ENCODE data around the gene UMAD1. TPM values are rescaled to one million over a fixed set of nuclear protein-coding genes. Genes with fewer than 3 reads are reported as not detected.
A peak's percentile ranks its signal among the peaks of the same experiment; 100 is the strongest.

UMAD1 gene
- total and polyA plus RNA-seq, 2 of the 4 experiments (the other 2 are of a cell fraction), result 5.2 to 8.4 TPM

DNA sequence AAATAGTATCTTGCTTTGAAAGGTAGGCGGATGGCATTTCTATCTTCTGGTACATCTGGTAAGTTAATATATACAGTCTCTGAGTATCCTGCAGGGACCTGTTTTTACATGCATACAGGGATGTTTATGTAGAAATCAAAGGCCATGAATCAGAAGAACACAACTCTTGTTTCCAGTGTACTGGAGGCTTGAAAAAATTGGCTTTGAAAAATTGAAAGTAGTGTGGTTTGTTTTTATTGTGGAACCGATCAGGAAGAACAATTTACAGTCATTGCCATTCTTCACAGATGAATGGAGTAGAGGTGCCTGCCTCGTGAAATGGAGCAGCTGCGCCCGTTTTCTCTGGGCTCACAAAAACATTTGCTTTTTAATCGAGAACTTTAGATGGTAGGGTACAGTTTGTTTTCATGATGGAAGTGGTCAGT, 131.9 kb downstream of the UMAD1 start:
- Histone ChIP-seq H3K4me3 (ENCODE audit: insufficient read depth, low read depth, low read length) (peak overlapping the region; percentile 19; the same call in 1 of the 2 replicates), H3K4ac (ENCODE audit: low read depth, low read length) (no peak overlapping the region), H3K56ac (ENCODE audit: extremely low read depth, insufficient read depth, low read length) (no peak overlapping the region), H3K18ac (ENCODE audit: low read depth, low read length) (peak overlapping the region; percentile 42), H3K4me1 (ENCODE audit: control insufficient read depth, insufficient read depth, low read length) (peaks cover 15% of the 10 kb centered on the region), H4K91ac (ENCODE audit: insufficient read depth, low read depth, low read length) (no peak overlapping the region), H2AK9ac (replicated peaks; ENCODE audit: low read depth, low read length, poor library complexity) (no peak overlapping the region), H2BK120ac (ENCODE audit: low read depth, low read length) (peak overlapping the region; percentile 1; the same call in 1 of the 2 replicates), H3K27me3 (ENCODE audit: control insufficient read depth, insufficient read depth, low read length) (no peaks in the 10 kb centered on the region), H2BK15ac (ENCODE audit: low read depth, low read length) (no peak overlapping the region), H3K9me3 (ENCODE audit: control insufficient read depth, insufficient read depth, low read length) (no peaks in the 10 kb centered on the region), H3K79me1 (ENCODE audit: low read depth in 1 of 2, low read length in 2 of 2) (no peaks in the 10 kb centered on the region), H3K14ac (replicated peaks; ENCODE audit: low read depth, low read length) (no peak overlapping the region), H3K27ac (ENCODE audit: insufficient read depth, low read length) (peak overlapping the region; percentile 55; the same call in 1 of the 2 replicates), H2BK20ac (ENCODE audit: low read depth, low read length) (no peak overlapping the region), H3K9me1 (ENCODE audit: insufficient read depth, low read length) (no peaks in the 10 kb centered on the region; the same call in 1 of the 2 replicates), H4K5ac (ENCODE audit: low read depth, low read length) (no peak overlapping the region; the same call in 1 of the 2 replicates), H4K20me1 (ENCODE audit: insufficient read depth, low read length) (no peaks in the 10 kb centered on the region), H2AK5ac (ENCODE audit: low read depth, low read length) (no peak overlapping the region), H3K9ac (ENCODE audit: low read depth, low read length) (peak overlapping the region; percentile 13; the same call in 1 of the 2 replicates), H3K4me2 (ENCODE audit: low read depth, low read length) (peak overlapping the region; percentile 80), H3K23ac (ENCODE audit: low read depth, low read length) (0 out of 2 replicates have a peak overlapping the region, but pooled peaks have one; percentile 37), H2AFZ (replicated peaks; ENCODE audit: low read length, poor library complexity) (peak overlapping the region; percentile 25), H4K8ac (ENCODE audit: low read depth in 2 of 2, low read length in 2 of 2) (peak overlapping the region in 1 of 2 experiments; percentile 33; a peak in 1 of 4 replicates), H3K36me3 (ENCODE audit: control insufficient read depth, insufficient read depth, low read length) (no peaks in the 10 kb centered on the region), H2BK5ac (ENCODE audit: low read depth, low read length, poor library complexity, severe bottlenecking) (peak overlapping the region; percentile 44)
- TF ChIP-seq MXI1 (IDR thresholded peaks at IDR 0.05; ENCODE audit: borderline replicate concordance, low read depth, low read length) (no peak), MAZ (IDR thresholded peaks at IDR 0.05; ENCODE audit: borderline replicate concordance, low read depth, low read length) (no peak)
- TF ChIP-seq, protein P1, sequence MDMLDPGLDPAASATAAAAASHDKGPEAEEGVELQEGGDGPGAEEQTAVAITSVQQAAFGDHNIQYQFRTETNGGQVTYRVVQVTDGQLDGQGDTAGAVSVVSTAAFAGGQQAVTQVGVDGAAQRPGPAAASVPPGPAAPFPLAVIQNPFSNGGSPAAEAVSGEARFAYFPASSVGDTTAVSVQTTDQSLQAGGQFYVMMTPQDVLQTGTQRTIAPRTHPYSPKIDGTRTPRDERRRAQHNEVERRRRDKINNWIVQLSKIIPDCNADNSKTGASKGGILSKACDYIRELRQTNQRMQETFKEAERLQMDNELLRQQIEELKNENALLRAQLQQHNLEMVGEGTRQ (IDR thresholded peaks at IDR 0.05; ENCODE audit: low read depth, low read length), result no peak
- DNase-seq (peak; percentile 67), ATAC-seq (ENCODE audit: low read depth) (peak; percentile 57)
- WGBS, 2 experiments (ENCODE audit: extremely low coverage in 2 of 2, insufficient read length in 1 of 2), result no CpG with 5 or more reads among the region's 6 CpGs
- CTCF ChIA-PET, result interaction anchor here (1.1 to 1.8 kb wide), 2 partner anchors 11 to 158 kb away, joined by 3 to 7 read pairs; no protein-coding TSS in a partner anchor
- dilution Hi-C loops (cut with HindIII; ENCODE audit: low sequenced_read_pairs, unreplicated experiment) (no loop called here), in situ Hi-C loops (cut with MboI; ENCODE audit: low sequenced_read_pairs) (loop anchor here (25.0 kb wide), 1 partner anchor 335 kb away; no protein-coding TSS in a partner anchor), intact Hi-C loops (cut with micrococcal nuclease) (loop anchor here (5.0 kb wide), 1 partner anchor 265 kb away; no protein-coding TSS in a partner anchor)
- POLR2A ChIA-PET (ENCODE audit: unreplicated experiment), result no interaction called here
- no TSS peak for BruUV-seq (replicated peaks)
